ENCODE data around the gene ARIH1.

ARIH1 gene

GRCh38 chr15:72487070-72487797 is 13.1 kb downstream of the ARIH1 start:
- DNase-seq = no peak

- DNase-seq = no peak
These were observed 14.4 kb downstream of the ARIH1 start for GRCh38 chr15:72488558-72488957.

GRCh38 chr15:72489943-72490554 is 15.9 kb downstream of the ARIH1 start:
- no peak for DNase-seq

- DNase-seq = no peak
These were observed 17.6 kb downstream of the ARIH1 start for GRCh38 chr15:72491768-72492167.

GRCh38 chr15:72492733-72493132 is 18.6 kb downstream of the ARIH1 start:
- no peak for DNase-seq

- DNase-seq = no peak
These were observed 19.1 kb downstream of the ARIH1 start for GRCh38 chr15:72493220-72493619.

- DNase-seq = no peak
These were observed 20.9 kb downstream of the ARIH1 start for GRCh38 chr15:72495007-72495406.

- no peak for DNase-seq
These were observed 22.7 kb downstream of the ARIH1 start for GRCh38 chr15:72496783-72497182.

GRCh38 chr15:72497402-72497801 is 23.3 kb downstream of the ARIH1 start:
- DNase-seq = no peak

GRCh38 chr15:72502220-72502809 is 28.2 kb downstream of the ARIH1 start:
- no peak for DNase-seq

GRCh38 chr15:72503147-72503546 is 29.0 kb downstream of the ARIH1 start:
- no peak for DNase-seq

GRCh38 chr15:72507402-72508092 is 33.4 kb downstream of the ARIH1 start:
- no peak for DNase-seq

- DNase-seq = no peak
These were observed 35.4 kb downstream of the ARIH1 start for GRCh38 chr15:72509484-72509883.

- no peak for DNase-seq
These were observed 37.4 kb downstream of the ARIH1 start for GRCh38 chr15:72511536-72511935.

- DNase-seq = no peak
These were observed 41.7 kb downstream of the ARIH1 start for GRCh38 chr15:72515591-72516389.

- no peak for DNase-seq
These were observed 42.6 kb downstream of the ARIH1 start for GRCh38 chr15:72516777-72517176.

GRCh38 chr15:72521682-72522081 is 47.6 kb downstream of the ARIH1 start:
- no peak for DNase-seq

- no peak for DNase-seq
These were observed 59.0 kb downstream of the ARIH1 start for GRCh38 chr15:72532991-72533601.

GRCh38 chr15:72534523-72534922 is 60.4 kb downstream of the ARIH1 start:
- no peak for DNase-seq

GRCh38 chr15:72535911-72536310 is 61.8 kb downstream of the ARIH1 start:
- no peak for DNase-seq

GRCh38 chr15:72536506-72536905 is 62.4 kb downstream of the ARIH1 start:
- no peak for DNase-seq

- DNase-seq = no peak
These were observed 64.8 kb downstream of the ARIH1 start for GRCh38 chr15:72538931-72539330.
